Measurements from ENCODE around the gene BOLA2B. TPM values are rescaled to one million over a fixed set of nuclear protein-coding genes. Genes with fewer than 3 reads are reported as not detected.

BOLA2B gene
- total RNA-seq, 4 donors from 2014 or later = 4.7 to 34.1 (median 27.5) TPM; not detected in 1

DNA sequence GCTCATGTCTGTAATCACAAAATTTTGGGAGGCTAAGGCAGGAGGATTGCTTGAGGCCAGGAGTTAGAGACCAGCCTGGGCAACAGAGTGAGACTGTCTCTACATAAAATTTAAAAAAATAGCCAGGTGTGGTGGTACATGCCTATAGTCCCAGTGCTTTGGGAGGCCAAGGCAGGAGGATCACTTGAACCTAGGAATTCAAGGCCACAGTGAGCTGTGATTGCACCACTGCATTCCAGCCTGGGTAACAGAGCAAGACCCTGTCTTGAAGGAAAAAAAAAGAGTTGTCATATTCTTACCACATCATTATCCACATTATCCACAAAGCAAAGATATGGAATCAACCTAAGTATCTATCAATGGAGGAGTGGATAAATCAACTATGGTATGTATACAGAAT is 49.4 kb downstream of the BOLA2B start:
- Histone ChIP-seq H3K4me3 (no peak overlapping the region), H3K36me3 (no peaks in the 10 kb centered on the region), H3K4me1 (no peaks in the 10 kb centered on the region), H3K27ac (no peak overlapping the region), H3K9me3 (no peaks in the 10 kb centered on the region), H3K27me3 (no peaks in the 10 kb centered on the region)
- TF ChIP-seq, protein P1, sequence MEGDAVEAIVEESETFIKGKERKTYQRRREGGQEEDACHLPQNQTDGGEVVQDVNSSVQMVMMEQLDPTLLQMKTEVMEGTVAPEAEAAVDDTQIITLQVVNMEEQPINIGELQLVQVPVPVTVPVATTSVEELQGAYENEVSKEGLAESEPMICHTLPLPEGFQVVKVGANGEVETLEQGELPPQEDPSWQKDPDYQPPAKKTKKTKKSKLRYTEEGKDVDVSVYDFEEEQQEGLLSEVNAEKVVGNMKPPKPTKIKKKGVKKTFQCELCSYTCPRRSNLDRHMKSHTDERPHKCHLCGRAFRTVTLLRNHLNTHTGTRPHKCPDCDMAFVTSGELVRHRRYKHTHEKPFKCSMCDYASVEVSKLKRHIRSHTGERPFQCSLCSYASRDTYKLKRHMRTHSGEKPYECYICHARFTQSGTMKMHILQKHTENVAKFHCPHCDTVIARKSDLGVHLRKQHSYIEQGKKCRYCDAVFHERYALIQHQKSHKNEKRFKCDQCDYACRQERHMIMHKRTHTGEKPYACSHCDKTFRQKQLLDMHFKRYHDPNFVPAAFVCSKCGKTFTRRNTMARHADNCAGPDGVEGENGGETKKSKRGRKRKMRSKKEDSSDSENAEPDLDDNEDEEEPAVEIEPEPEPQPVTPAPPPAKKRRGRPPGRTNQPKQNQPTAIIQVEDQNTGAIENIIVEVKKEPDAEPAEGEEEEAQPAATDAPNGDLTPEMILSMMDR (IDR thresholded peaks at IDR 0.05) = no peak
- TF ChIP-seq POLR2A (IDR thresholded peaks at IDR 0.05) = no peak
- no peak for DNase-seq
- intact Hi-C loops (cut with DNase I; ENCODE audit: low total_unique reads) = no loop called here

DNA sequence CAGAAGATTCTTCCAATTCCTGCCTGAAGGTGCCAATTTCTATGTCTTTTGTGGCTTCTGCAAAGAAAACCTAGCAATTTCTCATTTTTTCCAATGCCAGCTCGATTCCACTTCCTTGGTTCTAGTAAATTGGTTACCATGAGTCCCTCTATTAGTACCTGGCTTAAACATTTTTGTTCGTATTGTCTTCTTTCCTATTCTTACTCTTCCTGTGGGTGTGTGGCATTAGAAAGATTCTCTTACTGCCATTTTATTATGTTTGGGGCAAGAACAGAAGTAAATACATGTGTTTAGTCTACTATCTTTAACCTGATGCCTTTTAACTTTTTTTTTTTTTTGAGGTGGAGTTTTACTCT is 50.1 kb downstream of the BOLA2B start:
- H3K27ac ChIP-seq = no peak overlapping the region
- H3K36me3 ChIP-seq = no peaks in the 10 kb centered on the region
- no peak overlapping the region for H3K4me3 ChIP-seq
- intact Hi-C loops (cut with DNase I; ENCODE audit: low total_unique reads) = no loop called here
- H3K9me3 ChIP-seq = no peaks in the 10 kb centered on the region
- DNase-seq = no peak
- H3K27me3 ChIP-seq = no peaks in the 10 kb centered on the region
- no peaks in the 10 kb centered on the region for H3K4me1 ChIP-seq
- TF ChIP-seq, protein P1 (IDR thresholded peaks at IDR 0.05) = no peak
- no peak for TF ChIP-seq POLR2A (IDR thresholded peaks at IDR 0.05)

Small RNA genes within 50 kb of the gene (small RNA-seq; reads per million reads assigned to genes)
- gene AC106782.4 = not detected

Other genes with a start within 250 kb of the BOLA2B start
- gene TMEM219, start 231.6 kb downstream of the BOLA2B start, total RNA-seq = 10 to 100 TPM; 38.6 to 82.3 (median 58.5) TPM
- 10 to 100 TPM; 28.4 to 70.0 (median 46.6) TPM for gene TAOK2, start 219.8 kb downstream of the BOLA2B start, total RNA-seq
- gene HIRIP3, start 198.0 kb downstream of the BOLA2B start, total RNA-seq = 10 to 100 TPM in 2 of 4 donors, 1 to 10 TPM in 2; 3.8 to 20.4 (median 13.5) TPM
- 100 to 1,000 TPM in 1 of 4 donors, 10 to 100 TPM in 2, 1 to 10 TPM in 1; 4.1 to 714 (median 68.9) TPM for gene INO80E, start 197.4 kb downstream of the BOLA2B start, total RNA-seq
- 1 to 10 TPM in 3 of 4 donors, not detected in 1; 1.0 to 2.6 (median 1.8) TPM for gene DOC2A, start 182.6 kb downstream of the BOLA2B start, total RNA-seq
- gene C16orf92, start 170.5 kb downstream of the BOLA2B start, total RNA-seq = not detected
- gene TLCD3B, start 162.4 kb downstream of the BOLA2B start, total RNA-seq = under 1 TPM in 1 of 4 donors, not detected in 3; 0.62 TPM
- 100 to 1,000 TPM; 175 to 905 (median 489) TPM for gene ALDOA, start 127.9 kb downstream of the BOLA2B start, total RNA-seq
- gene PPP4C, start 117.7 kb downstream of the BOLA2B start, total RNA-seq = 10 to 100 TPM; 15.6 to 78.5 (median 64.5) TPM
- gene TBX6, start 101.7 kb downstream of the BOLA2B start, total RNA-seq = 1 to 10 TPM in 1 of 4 donors, under 1 TPM in 1, not detected in 2; 0.21 to 1.3 TPM
- gene YPEL3, start 97.5 kb downstream of the BOLA2B start, total RNA-seq = 100 to 1,000 TPM in 1 of 4 donors, 10 to 100 TPM in 2, 1 to 10 TPM in 1; 9.2 to 158 (median 36.4) TPM
- 10 to 100 TPM in 1 of 4 donors, 1 to 10 TPM in 2, not detected in 1; 1.4 to 16.7 (median 2.3) TPM for gene GDPD3, start 80.1 kb downstream of the BOLA2B start, total RNA-seq
- 100 to 1,000 TPM in 1 of 4 donors, 10 to 100 TPM in 3; 19.9 to 143 (median 39.4) TPM for gene MAPK3, start 70.4 kb downstream of the BOLA2B start, total RNA-seq
- 10 to 100 TPM; 12.7 to 30.5 (median 18.2) TPM for gene CORO1A, start 10.1 kb downstream of the BOLA2B start, total RNA-seq
- 100 to 1,000 TPM in 1 of 4 donors, 10 to 100 TPM in 3; 10.6 to 142 (median 41.0) TPM for gene SLX1A, start 209 bp upstream of the BOLA2B start, total RNA-seq
- gene SULT1A3, start 5.6 kb upstream of the BOLA2B start, total RNA-seq = 10 to 100 TPM in 2 of 4 donors, 1 to 10 TPM in 2; 1.8 to 26.5 (median 9.5) TPM
- gene NPIPB13, start 54.8 kb upstream of the BOLA2B start, total RNA-seq = 10 to 100 TPM in 3 of 4 donors, 1 to 10 TPM in 1; 1.9 to 38.5 (median 13.5) TPM
- gene CD2BP2, start 161.6 kb upstream of the BOLA2B start, total RNA-seq = 10 to 100 TPM; 27.9 to 74.7 (median 32.8) TPM
- gene TBC1D10B, start 176.8 kb upstream of the BOLA2B start, total RNA-seq = 10 to 100 TPM; 20.7 to 50.1 (median 29.9) TPM
- 1 to 10 TPM in 1 of 4 donors, not detected in 3; 1.2 TPM for gene MYL11, start 181.1 kb upstream of the BOLA2B start, total RNA-seq
- 1 to 10 TPM in 2 of 4 donors, not detected in 2; 1.0 to 5.3 TPM for gene SEPTIN1, start 188.9 kb upstream of the BOLA2B start, total RNA-seq
- 10 to 100 TPM in 3 of 4 donors, 1 to 10 TPM in 1; 2.6 to 21.0 (median 12.7) TPM for gene ZNF48, start 201.8 kb upstream of the BOLA2B start, total RNA-seq
- 10 to 100 TPM; 12.2 to 75.3 (median 25.6) TPM for gene ZNF771, start 213.9 kb upstream of the BOLA2B start, total RNA-seq
- gene DCTPP1, start 236.4 kb upstream of the BOLA2B start, total RNA-seq = 10 to 100 TPM; 10.2 to 51.5 (median 28.7) TPM

All from uterus (tissue), 4 donors.